Measurements from ENCODE around the gene SYT17. TPM values are rescaled to one million over a fixed set of nuclear protein-coding genes. Genes with fewer than 3 reads are reported as not detected.

The SYT17 gene
- total and polyA plus RNA-seq, 11 donors, result 0.23 to 5.2 (median 0.66) TPM

GRCh38 chr16:19128454-19129200 lies 39.4 kb upstream of the SYT17 start:
- intact Hi-C loops (cut with DNase I), result no loop called here
- peaks cover 0 to 6% (median 0%) of the 10 kb centered on the region in 9 donors for H3K36me3 ChIP-seq
- H3K4me1 ChIP-seq, result peaks cover 0 to 66% (median 29%) of the 10 kb centered on the region in 12 donors
- no peaks in the 10 kb centered on the region for H3K27me3 ChIP-seq
- 62 to 66% (median 64%) methylated on average over 7 of the region's 7 CpGs for WGBS, 4 donors
- DNase-seq (no peak), ATAC-seq (no peak)
- TF ChIP-seq POLR2A (IDR thresholded peaks at IDR 0.05), result no peak
- TF ChIP-seq, protein P1, sequence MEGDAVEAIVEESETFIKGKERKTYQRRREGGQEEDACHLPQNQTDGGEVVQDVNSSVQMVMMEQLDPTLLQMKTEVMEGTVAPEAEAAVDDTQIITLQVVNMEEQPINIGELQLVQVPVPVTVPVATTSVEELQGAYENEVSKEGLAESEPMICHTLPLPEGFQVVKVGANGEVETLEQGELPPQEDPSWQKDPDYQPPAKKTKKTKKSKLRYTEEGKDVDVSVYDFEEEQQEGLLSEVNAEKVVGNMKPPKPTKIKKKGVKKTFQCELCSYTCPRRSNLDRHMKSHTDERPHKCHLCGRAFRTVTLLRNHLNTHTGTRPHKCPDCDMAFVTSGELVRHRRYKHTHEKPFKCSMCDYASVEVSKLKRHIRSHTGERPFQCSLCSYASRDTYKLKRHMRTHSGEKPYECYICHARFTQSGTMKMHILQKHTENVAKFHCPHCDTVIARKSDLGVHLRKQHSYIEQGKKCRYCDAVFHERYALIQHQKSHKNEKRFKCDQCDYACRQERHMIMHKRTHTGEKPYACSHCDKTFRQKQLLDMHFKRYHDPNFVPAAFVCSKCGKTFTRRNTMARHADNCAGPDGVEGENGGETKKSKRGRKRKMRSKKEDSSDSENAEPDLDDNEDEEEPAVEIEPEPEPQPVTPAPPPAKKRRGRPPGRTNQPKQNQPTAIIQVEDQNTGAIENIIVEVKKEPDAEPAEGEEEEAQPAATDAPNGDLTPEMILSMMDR (IDR thresholded peaks at IDR 0.05), result no peak
- H3K27ac ChIP-seq, result peak overlapping the region in 1 of 12 donors; percentile 42
- H3K4me3 ChIP-seq, result no peak overlapping the region
- H3K9me3 ChIP-seq, result peaks cover 0 to 10% (median 0%) of the 10 kb centered on the region in 12 donors

DNA sequence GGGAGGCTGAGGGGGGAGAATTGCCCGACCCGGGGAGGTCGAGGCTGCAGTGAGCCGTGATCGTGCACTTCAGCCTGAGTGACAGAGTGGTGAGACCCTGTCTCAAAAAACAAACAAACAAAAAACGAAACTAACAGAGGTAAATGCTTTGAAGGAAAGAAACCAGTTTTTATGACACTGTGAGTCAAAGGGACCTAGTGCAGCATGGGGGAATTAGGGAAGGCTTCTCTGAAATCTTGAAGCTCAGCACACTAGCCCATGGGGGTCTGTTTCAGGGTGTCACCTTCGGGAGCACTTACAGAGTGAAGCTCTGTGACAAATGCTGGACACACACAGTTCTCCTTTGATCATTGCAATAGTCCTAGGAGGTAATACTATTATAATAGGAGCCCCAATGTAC lies 37.7 kb upstream of the SYT17 start:
- ATAC-seq (no peak), DNase-seq (peak in 1 of 5 donors; percentile 12)
- peaks cover 0 to 10% (median 0%) of the 10 kb centered on the region in 12 donors for H3K9me3 ChIP-seq
- no peaks in the 10 kb centered on the region for H3K27me3 ChIP-seq
- intact Hi-C loops (cut with DNase I), result loop anchor here in 3 of 10 donors (2.0 to 10.0 kb wide), 3 partner anchors 16 to 46 kb away; partner anchors contain the start of gene ITPRIPL2 (in 1 of the 3)
- whole genome bisulfite sequencing, 4 donors, result 68 to 79% (median 73%) methylated on average over 7 of the region's 7 CpGs
- TF ChIP-seq, protein P1 (IDR thresholded peaks at IDR 0.05), result no peak
- TF ChIP-seq POLR2A (IDR thresholded peaks at IDR 0.05), result no peak
- peak overlapping the region in 5 of 12 donors; percentile 4 to 27 (median 21) for H3K4me3 ChIP-seq
- peaks cover 0 to 66% (median 32%) of the 10 kb centered on the region in 12 donors for H3K4me1 ChIP-seq
- no peaks in the 10 kb centered on the region for H3K36me3 ChIP-seq
- peak overlapping the region; percentile 67 to 94 (median 86) for H3K27ac ChIP-seq

DNA sequence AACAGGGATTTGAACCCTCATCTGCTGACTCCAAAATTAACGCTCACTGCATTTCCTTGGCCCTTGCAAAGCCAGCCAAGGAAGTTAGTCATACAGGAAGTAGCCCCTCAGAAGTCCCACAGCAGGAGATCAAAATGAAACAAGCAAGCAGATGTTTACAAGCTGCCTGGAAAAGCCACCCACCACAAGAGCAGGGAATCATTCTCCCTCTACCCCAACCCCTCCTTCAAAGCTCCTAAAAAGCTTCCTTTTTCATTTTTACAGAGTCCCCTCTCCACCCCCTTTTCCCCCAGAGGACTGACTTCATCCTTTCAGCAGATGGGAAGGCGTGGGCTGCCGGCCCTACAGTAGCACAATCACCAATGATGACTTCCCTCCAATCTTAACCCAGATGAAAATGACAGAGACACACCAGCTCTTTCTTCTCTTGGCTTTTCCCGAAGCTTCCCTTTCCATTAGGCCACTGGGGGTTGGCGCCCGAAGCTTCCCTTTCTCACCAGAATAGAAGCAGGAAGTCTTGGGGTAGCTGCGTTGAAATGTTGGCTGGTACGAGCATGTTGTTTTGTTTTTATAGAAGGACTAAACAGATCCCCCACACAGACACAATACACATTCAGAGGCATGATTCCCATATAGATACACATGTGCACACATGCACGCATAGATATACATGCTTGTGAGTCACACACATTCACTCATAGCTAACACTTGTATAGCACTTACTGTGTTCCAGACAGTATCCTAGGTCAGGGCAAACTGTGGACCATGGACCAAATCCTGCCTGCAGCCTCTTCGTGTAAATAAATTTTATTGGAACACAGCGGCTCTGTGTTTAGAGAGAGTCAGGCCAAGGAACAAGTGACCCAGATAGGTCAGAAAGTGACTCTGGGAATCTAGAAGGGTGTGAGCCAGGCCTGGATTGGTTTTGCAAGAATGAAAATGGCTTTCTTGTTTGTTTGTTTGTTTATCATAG lies 36.9 kb upstream of the SYT17 start:
- Histone ChIP-seq H3K27ac (peak overlapping the region; percentile 67 to 94 (median 86)), H3K9me3 (peaks cover 0 to 5% (median 0%) of the 10 kb centered on the region in 12 donors), H3K4me1 (peaks cover 0 to 72% (median 39%) of the 10 kb centered on the region in 12 donors), H3K27me3 (no peaks in the 10 kb centered on the region), H3K36me3 (no peaks in the 10 kb centered on the region), H3K4me3 (peak overlapping the region in 7 of 12 donors; percentile 4 to 27 (median 18))
- DNase-seq (peak; percentile 66 to 80 (median 72)), ATAC-seq (peak; percentile 68 to 91 (median 82))
- TF ChIP-seq, protein P1 (IDR thresholded peaks at IDR 0.05), result no peak
- TF ChIP-seq POLR2A (IDR thresholded peaks at IDR 0.05), result no peak
- WGBS, 4 donors, result 23 to 36% (median 32%) methylated on average over 11 of the region's 11 CpGs
- intact Hi-C loops (cut with DNase I), result loop anchor here in 3 of 10 donors (2.0 to 10.0 kb wide), 3 partner anchors 16 to 46 kb away; partner anchors contain the start of gene ITPRIPL2 (in 1 of the 3)
